Stimulated activated naive CD8-positive, alpha-beta T cell treated with anti-CD3 and anti-CD28 coated beads, Interleukin-15, Interleukin-2, amounts not matched to agents 100 U/mL and 50 U/mL, for 24 hours (primary cell): ENCODE results near the gene IQGAP2.

ENCODE experiments used
- ATAC-seq: fragments of 150-1000 bp; cut with Tn5 transposase; one replicate; pipeline ENCODE4 v1.10.0; 2021
- DNase-seq: peaks from one replicate; pipeline ENCODE4 v3.0.0; 2021

The IQGAP2 gene

GRCh38 chr5:76755779-76756637, 352.9 kb downstream of the IQGAP2 start:
- ATAC-seq (no peak), DNase-seq (no peak)

DNA sequence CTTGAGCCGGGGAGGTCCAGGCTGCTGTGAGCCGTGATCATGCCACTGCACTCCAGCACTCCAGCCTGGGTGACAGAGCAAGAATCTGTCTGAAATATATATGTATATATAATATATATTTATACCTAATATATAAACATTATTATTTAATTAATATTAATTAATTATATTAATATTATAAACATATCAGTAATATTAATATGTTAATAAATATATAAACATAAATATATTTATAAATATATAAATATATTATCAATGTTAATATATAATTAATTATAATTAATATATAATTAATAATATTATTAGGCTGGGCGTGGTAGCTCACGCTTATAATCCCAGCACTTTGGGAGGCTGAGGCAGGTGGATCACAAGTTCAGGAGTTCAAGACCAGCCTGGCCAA, 354.0 kb downstream of the IQGAP2 start:
- DNase-seq, result no peak
- ATAC-seq, result no peak
